Central memory CD8-positive, alpha-beta T cell (primary cell): Measurements from ENCODE around the gene RAE1.

Experiments used
- ATAC-seq: fragments of 150-1000 bp; cut with Tn5 transposase; replicated peaks from 2 replicates; pipeline ENCODE4 v1.10.0; 2022; ENCODE audit warnings: mild to moderate bottlenecking, moderate FRiP score, moderate number of reproducible peaks; ENCODE audit not compliant: poor library complexity, severe bottlenecking; ENCODE audit errors: extremely low read depth
- DNase-seq, 2 donors: peaks; one replicate each; pipeline ENCODE4 v3.0.0; 2021; ENCODE audit warnings: low spot score in 2 of 2
- H3K27ac Mint-ChIP-seq: one replicate; pipeline ENCODE4 v1.8.0; 2022; ENCODE audit warnings: low read depth, mild to moderate bottlenecking, moderate library complexity, mixed read lengths
- H3K27me3 Mint-ChIP-seq: one replicate; pipeline ENCODE4 v1.8.0; 2022; ENCODE audit warnings: mixed read lengths
- H3K36me3 Mint-ChIP-seq: one replicate; pipeline ENCODE4 v1.8.0; 2022; ENCODE audit warnings: mild to moderate bottlenecking, moderate library complexity, mixed read lengths; ENCODE audit not compliant: insufficient read depth
- H3K4me1 Mint-ChIP-seq: one replicate; pipeline ENCODE4 v1.8.0; 2022; ENCODE audit warnings: mixed read lengths
- H3K4me3 Mint-ChIP-seq: one replicate; pipeline ENCODE4 v1.8.0; 2022; ENCODE audit warnings: mild to moderate bottlenecking, moderate library complexity, mixed read lengths
- H3K9me3 Mint-ChIP-seq: one replicate; pipeline ENCODE4 v1.8.0; 2022; ENCODE audit warnings: mixed read lengths

The RAE1 gene

DNA sequence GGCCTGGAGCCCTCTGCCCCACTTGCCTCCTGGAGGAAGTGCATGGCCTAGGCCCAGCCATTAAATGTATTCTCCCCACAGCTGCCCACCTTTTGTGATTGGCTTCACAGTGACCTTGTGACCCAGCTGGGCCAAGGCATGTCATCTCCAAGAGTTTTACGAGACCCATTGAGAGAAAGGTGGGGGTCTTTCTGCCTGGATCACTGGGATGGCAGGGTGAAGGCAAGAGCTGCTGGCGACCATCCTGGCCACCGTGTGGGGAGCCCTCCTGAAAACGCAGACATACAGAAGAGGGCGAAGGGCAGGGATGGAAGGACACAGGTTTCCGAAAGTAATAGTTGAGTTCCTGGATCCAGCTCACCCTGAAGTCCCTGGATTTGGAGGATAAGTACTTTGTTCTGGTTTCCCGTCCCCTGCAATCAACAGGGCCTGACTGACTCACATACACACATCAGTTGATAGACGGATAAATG, 33.7 kb upstream of the RAE1 start:
- Mint-ChIP-seq H3K4me1 (no peaks in the 10 kb centered on the region), H3K36me3 (no peaks in the 10 kb centered on the region), H3K27ac (peak overlapping the region; percentile 20), H3K4me3 (no peak overlapping the region), H3K27me3 (peaks cover 61% of the 10 kb centered on the region), H3K9me3 (no peaks in the 10 kb centered on the region)
- no peak for ATAC-seq
- no peak for DNase-seq

DNA sequence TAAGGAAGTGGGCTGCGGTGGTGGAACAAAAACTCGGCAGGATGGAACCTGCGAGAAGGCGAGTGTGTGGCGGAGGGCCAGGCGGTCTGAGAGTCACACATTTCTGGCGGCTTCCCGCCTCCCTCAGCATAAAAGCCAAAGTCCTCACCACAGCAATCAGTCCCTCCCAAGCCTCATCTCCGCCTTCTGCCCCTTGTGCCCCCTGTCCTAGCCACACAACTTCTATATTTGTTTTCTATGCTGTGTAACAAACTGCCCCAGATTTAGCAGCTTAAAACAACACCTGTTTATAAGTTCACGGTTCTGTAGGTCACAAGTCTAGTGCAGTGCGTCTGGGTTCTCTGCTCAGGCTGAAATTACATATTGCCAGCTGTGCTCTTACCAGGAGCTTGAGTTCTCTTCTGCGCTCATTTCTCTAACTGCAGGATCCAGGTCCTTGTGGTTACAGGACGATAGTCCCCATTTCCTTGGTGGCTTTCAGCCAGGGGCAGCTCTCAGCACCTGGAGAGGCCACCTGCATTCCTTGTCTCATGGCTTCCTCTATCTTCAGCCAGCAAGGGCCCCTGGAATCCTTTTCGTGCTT, 33.2 kb upstream of the RAE1 start:
- DNase-seq (no peak), ATAC-seq (peak; percentile 32)
- Mint-ChIP-seq H3K36me3 (no peaks in the 10 kb centered on the region), H3K4me1 (no peaks in the 10 kb centered on the region), H3K4me3 (no peak overlapping the region), H3K27ac (peak overlapping the region; percentile 20), H3K9me3 (no peaks in the 10 kb centered on the region), H3K27me3 (peaks cover 66% of the 10 kb centered on the region)

DNA sequence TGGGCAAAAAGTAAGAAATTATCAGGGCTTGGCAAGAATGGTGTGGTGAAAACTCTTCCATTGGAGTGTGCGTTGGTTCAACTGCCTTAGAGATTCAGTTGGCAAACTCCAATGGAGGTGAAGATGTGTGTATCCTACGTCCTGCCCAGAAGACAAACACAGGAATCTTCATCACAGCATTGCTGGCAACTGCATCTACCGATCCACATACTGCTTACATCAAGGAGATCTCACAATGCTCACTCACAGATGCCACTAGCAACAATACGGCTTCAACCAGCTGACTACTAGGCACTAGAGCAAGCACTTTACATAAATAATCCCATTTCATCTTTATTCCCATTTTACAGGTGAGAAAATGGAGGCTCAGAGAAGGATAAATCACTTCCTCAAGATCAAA, 31.5 kb upstream of the RAE1 start:
- peaks cover 74% of the 10 kb centered on the region for H3K27me3 Mint-ChIP-seq

DNA sequence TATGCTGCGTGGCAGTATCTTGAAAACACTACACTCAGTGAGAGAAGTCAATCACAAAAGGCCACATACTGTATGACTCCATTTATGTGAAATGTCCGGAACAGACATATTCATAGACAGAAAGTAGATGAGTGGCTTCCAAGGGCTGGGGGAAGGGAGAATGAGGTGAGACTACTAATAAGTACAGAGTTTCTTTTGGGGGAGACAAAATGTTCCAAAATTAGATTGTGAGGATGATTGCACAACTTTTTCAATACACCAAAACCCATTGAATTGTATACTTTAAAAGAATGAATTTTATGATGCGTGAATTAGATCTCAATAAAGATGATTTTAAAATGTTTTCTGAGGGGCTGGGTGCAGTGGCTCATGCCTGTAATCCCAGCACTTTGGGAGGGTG, 30.7 kb upstream of the RAE1 start:
- ATAC-seq (no peak), DNase-seq (no peak)
- no peaks in the 10 kb centered on the region for H3K9me3 Mint-ChIP-seq
- no peak overlapping the region for H3K4me3 Mint-ChIP-seq
- peaks cover 74% of the 10 kb centered on the region for H3K27me3 Mint-ChIP-seq
- no peaks in the 10 kb centered on the region for H3K36me3 Mint-ChIP-seq
- H3K27ac Mint-ChIP-seq, result no peak overlapping the region
- H3K4me1 Mint-ChIP-seq, result no peaks in the 10 kb centered on the region

More for the DNA sequence above, 31.5 kb upstream of the RAE1 start:
- no peak overlapping the region for H3K27ac Mint-ChIP-seq
- DNase-seq (no peak), ATAC-seq (no peak)
- no peaks in the 10 kb centered on the region for H3K36me3 Mint-ChIP-seq
- no peaks in the 10 kb centered on the region for H3K9me3 Mint-ChIP-seq
- no peak overlapping the region for H3K4me3 Mint-ChIP-seq
- H3K4me1 Mint-ChIP-seq, result no peaks in the 10 kb centered on the region

DNA sequence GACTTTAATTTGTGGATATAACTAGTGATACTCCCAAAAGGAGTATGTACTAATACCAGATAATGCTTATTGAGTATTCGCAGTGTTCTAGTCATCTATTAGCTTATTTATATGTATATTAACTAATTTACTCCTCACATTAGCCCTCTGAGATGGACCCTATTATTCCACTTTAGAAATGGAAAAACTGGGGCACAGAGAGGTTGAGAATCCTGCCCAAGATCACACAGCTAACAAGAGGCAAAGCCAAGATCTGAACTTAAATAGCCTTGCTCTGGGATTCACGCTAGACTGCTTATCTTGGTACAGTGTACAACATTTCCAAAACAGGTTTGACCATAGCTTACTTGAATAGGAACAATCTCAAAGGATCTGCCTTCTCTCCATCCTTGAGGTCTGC, 29.9 kb upstream of the RAE1 start:
- H3K36me3 Mint-ChIP-seq, result no peaks in the 10 kb centered on the region
- H3K4me3 Mint-ChIP-seq, result no peak overlapping the region
- H3K4me1 Mint-ChIP-seq, result no peaks in the 10 kb centered on the region
- H3K9me3 Mint-ChIP-seq, result no peaks in the 10 kb centered on the region
- ATAC-seq (no peak), DNase-seq (no peak)
- peaks cover 71% of the 10 kb centered on the region for H3K27me3 Mint-ChIP-seq
- no peak overlapping the region for H3K27ac Mint-ChIP-seq

DNA sequence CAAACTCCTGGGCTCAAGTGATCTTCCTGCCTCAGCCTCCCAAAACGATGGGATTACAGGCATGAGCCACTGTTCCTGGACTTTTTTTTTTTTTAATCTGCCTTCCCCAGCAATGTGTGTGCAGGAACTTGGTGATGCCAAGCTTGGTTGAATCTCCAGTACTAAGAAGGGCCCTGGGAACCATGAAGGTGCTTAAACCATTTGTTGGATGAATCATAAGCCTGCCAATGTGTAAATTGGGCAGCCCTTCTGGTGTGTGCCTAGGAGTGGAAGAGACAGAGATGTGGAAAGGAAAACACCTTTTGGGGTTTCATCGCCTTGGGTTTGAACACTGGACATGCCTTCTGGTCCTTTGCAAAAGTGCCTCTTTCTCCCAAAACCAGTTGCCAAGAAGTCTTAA, 28.6 kb upstream of the RAE1 start:
- H3K9me3 Mint-ChIP-seq, result no peaks in the 10 kb centered on the region
- no peak for ATAC-seq
- H3K4me1 Mint-ChIP-seq, result no peaks in the 10 kb centered on the region
- H3K4me3 Mint-ChIP-seq, result no peak overlapping the region
- DNase-seq, result no peak
- H3K27ac Mint-ChIP-seq, result no peak overlapping the region
- H3K27me3 Mint-ChIP-seq, result peaks cover 84% of the 10 kb centered on the region
- no peaks in the 10 kb centered on the region for H3K36me3 Mint-ChIP-seq

DNA sequence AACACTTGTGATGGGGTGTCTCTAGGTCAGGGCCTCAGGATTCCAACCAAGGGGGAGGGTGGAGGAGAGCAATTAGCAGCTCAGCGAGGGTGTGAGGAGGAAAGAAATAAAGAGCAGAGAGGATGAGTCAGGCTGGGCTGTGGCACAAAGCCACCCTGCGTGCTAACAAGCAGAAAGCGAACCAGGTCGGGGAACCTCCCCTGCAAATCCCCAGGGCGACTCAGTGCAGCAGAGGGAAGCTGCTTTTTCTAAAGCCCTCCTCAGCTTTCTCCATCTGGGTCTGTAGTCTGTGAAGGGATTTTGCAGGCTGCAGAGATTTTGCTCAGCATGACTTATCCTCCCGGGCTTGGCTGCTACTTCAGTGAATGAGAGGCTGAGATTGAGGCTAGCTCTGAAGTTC, 28.0 kb upstream of the RAE1 start:
- Mint-ChIP-seq H3K4me3 (no peak overlapping the region), H3K4me1 (no peaks in the 10 kb centered on the region), H3K27me3 (peaks cover 90% of the 10 kb centered on the region), H3K9me3 (no peaks in the 10 kb centered on the region), H3K36me3 (no peaks in the 10 kb centered on the region), H3K27ac (no peak overlapping the region)
- DNase-seq, result no peak
- ATAC-seq, result no peak

DNA sequence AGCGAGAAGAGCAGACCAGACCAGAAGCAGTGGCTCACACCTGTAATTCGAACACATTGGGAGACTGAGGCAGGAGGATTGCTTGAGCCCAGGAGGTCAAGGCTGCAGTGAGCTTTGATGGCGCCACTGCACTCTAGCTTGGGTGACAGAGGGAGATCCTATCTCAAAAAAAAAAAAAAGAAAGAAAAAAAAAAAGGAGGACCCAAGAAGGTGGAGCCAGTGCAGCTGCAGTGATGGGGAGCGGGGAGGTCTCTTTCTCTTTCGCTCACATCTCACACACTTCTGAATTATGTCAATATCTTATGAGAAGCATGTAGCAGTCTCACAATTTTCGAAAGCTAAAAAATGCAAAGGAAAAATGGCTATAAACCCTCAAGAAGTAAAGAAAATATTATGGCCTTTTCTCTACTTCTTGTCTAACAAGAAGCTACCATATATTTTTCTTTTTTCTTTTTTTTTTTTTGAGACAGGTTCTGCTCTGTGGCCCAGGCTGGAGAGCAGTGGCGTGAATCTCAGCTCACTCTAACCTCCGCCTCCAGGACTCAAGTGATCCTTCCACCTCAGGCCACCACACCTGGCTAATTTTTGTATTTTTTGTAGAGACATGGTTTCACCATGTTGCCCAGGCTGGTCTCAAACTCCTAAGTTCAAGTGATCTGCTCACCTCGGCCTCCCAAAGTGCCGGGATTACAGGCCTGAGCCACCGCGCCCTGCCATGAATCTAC, 25.3 kb upstream of the RAE1 start:
- Mint-ChIP-seq H3K4me1 (no peaks in the 10 kb centered on the region), H3K36me3 (no peaks in the 10 kb centered on the region), H3K9me3 (no peaks in the 10 kb centered on the region), H3K4me3 (no peak overlapping the region), H3K27me3 (peaks cover 70% of the 10 kb centered on the region), H3K27ac (no peak overlapping the region)
- DNase-seq (no peak), ATAC-seq (no peak)

DNA sequence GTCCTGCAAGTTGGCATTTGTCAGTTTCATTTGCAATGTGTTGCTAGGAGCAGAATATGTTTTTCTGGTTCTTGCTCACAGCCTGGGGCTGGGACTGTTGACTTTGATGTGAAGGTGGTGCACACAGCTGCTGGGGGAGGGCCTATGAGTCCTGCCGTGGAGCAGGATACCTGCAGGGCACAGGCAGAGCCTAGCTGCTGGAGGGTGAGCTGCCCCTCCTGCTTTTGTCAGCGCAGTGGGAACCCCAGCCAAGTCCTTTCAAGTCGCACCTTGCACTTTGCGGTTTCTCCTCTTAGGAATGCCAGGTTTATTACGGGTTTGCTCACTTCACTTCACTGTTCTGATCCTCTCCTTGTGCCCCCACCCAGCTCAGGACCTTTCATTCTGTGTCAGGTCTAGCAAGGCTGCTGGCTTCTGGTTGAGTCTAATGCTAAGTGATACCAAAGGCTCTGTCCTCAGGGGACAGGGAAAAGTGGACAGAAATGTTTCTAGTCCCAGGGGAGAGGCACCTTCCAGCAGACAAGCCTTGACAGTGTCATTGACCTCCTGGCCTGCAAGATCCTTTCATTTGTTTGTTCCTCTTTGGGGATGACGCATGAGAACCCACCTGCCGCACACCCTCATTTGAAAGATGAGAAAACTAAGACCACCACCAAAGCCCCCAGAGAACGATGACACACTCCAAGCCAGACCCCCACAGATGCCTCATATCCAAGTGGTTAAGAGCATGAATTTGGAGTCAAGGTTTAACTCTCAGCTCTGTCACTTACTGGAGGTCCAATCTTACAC, 24.2 kb upstream of the RAE1 start:
- H3K27ac Mint-ChIP-seq, result no peak overlapping the region
- no peak overlapping the region for H3K4me3 Mint-ChIP-seq
- H3K27me3 Mint-ChIP-seq, result peaks cover 72% of the 10 kb centered on the region
- H3K4me1 Mint-ChIP-seq, result no peaks in the 10 kb centered on the region
- H3K9me3 Mint-ChIP-seq, result no peaks in the 10 kb centered on the region
- no peaks in the 10 kb centered on the region for H3K36me3 Mint-ChIP-seq
- DNase-seq, result no peak
- ATAC-seq, result no peak

DNA sequence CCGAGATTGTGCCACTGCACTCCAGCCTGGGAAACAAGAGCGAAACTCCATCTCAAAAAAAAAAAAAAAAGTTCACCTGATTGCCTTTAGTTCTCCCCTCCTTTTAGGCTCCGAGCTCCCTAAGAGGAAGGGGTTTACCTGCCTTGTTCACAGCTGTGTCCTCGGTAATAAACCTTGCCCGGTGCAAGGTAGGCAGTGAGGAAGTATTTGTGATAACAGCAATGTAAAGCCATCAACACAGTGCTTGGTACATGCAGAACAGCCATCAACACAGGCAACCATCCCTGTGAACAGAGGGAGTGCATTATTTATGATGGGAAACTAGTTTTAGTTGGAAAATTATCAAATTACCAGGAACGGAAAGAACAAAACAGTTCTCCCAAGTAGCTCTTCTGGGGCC, 23.2 kb upstream of the RAE1 start:
- H3K27me3 Mint-ChIP-seq, result peaks cover 65% of the 10 kb centered on the region
- ATAC-seq (no peak), DNase-seq (no peak)
- H3K4me1 Mint-ChIP-seq, result no peaks in the 10 kb centered on the region
- H3K9me3 Mint-ChIP-seq, result no peaks in the 10 kb centered on the region
- no peak overlapping the region for H3K4me3 Mint-ChIP-seq
- H3K36me3 Mint-ChIP-seq, result no peaks in the 10 kb centered on the region
- no peak overlapping the region for H3K27ac Mint-ChIP-seq

DNA sequence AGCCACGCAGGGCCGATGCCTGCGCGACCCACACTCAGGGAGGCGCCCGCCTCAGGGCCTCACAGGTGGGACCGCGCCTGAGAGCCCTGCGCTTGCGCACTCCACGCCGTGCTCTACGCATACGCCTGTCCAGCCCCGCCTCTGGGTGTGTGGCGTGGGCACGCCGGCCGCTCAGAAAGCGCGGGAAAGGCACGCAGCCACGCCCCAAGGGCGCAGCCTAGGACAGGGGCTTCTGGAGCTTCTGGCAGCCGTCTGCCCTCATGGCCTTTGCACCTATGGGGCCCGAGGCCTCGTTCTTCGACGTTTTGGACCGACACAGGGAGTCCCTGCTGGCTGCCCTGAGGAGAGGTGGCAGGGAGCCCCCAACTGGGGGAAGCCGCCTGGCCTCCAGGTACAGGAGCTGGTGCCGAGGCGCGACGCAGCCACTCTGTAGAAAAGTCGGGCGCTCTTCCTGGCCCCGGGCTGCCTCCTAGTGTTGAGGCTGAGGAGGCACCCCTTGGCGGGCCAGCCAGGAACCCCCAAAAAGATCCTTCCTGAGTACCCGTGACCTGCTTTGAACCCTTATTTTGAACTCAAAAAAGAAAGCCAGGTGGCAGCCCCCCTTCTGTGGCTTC, 21.3 kb upstream of the RAE1 start, which contains the start of gene SPO11:
Gene SPO11, plus strand, starts transcription at position 196 of the 614 bp plus-strand sequence. Its CDS starts 65 bp downstream, at position 261.
- no peaks in the 10 kb centered on the region for H3K36me3 Mint-ChIP-seq
- ATAC-seq, result no peak
- no peaks in the 10 kb centered on the region for H3K4me1 Mint-ChIP-seq
- H3K4me3 Mint-ChIP-seq, result no peak within 1 kb of the TSS
- no peak for DNase-seq
- peaks cover 54% of the 10 kb centered on the region for H3K27me3 Mint-ChIP-seq
- H3K27ac Mint-ChIP-seq, result no peak within 1 kb of the TSS
- no peaks in the 10 kb centered on the region for H3K9me3 Mint-ChIP-seq

DNA sequence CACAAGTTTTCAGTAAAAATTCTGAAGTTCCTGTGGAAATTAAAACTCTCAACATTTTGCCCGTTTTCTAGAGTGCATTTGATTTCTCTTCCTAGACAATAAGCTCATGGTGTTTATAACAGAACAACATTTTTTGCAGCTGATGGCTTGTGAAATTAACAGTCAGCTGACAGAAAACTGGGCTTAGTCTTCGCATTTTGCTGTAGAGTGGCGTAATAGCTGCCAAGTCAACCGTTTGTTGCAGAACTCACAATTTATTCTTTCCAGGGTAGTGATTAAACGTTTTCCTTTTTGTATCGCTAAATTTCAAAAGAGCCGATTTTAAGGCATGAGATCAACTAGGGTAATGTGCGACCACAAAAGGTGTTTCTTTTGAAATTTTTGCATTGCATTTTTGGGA, 20.1 kb upstream of the RAE1 start:
- DNase-seq, result no peak
- no peaks in the 10 kb centered on the region for H3K36me3 Mint-ChIP-seq
- peaks cover 53% of the 10 kb centered on the region for H3K27me3 Mint-ChIP-seq
- H3K4me1 Mint-ChIP-seq, result no peaks in the 10 kb centered on the region
- ATAC-seq, result no peak
- H3K9me3 Mint-ChIP-seq, result no peaks in the 10 kb centered on the region
- H3K27ac Mint-ChIP-seq, result no peak overlapping the region
- H3K4me3 Mint-ChIP-seq, result no peak overlapping the region
